Measurements from ENCODE around the gene FTH1.
A peak's percentile ranks its signal among the peaks of the same experiment; 100 is the strongest.

FTH1 gene

GRCh38 chr11:61947486-61948210 is 19.8 kb downstream of the FTH1 start:
- DNase-seq: peak; percentile 91

DNA sequence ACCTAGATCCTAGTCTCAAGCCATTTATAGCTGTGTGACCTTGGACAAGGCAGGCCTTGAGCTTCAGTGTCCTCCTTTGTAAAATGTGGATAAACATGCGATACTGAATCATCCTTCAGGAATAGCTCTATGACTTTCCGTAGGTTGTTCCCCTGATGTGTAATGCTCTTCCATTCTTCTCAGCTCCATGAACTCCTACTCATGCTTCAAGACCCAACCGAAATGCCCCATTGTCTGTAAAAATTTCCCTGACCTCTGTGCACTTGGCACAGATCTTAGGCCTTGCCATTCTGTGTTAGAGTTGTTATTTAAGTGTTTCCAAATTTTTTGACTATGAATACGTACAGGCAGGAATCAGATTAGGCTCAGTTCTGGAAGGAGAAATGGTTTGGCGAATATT is 20.5 kb downstream of the FTH1 start:
- no peak for DNase-seq

DNA sequence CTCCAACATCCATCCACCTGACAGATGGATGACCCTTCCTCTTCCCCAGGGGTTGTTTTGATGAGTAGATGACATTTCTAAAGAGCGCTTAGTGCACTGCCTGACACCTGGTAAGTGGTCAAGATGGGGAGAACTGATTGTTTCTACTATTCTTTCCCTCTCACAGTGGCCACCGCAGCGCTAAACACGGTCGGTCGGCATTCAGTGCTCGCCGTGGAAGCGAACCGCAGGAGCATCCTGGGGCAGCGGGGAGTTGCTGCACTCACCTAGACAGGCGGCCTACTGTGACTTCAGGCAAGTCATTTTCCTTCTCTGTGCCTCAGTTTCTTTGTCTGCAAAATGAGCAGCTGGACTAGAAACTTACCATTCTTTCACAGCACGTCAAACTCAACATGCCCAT is 22.2 kb downstream of the FTH1 start:
- DNase-seq: no peak

- DNase-seq: no peak
These were observed 27.0 kb downstream of the FTH1 start for GRCh38 chr11:61940466-61940865.

- DNase-seq: no peak
These were observed 31.6 kb downstream of the FTH1 start for GRCh38 chr11:61935861-61936260.

- no peak for DNase-seq
These were observed 36.5 kb downstream of the FTH1 start for GRCh38 chr11:61930933-61931332.

GRCh38 chr11:61928606-61929005 is 38.8 kb downstream of the FTH1 start:
- DNase-seq: no peak

- no peak for DNase-seq
These were observed 39.9 kb downstream of the FTH1 start for GRCh38 chr11:61927501-61927900.

- DNase-seq: no peak
These were observed 41.2 kb downstream of the FTH1 start for GRCh38 chr11:61926235-61926634.

DNA sequence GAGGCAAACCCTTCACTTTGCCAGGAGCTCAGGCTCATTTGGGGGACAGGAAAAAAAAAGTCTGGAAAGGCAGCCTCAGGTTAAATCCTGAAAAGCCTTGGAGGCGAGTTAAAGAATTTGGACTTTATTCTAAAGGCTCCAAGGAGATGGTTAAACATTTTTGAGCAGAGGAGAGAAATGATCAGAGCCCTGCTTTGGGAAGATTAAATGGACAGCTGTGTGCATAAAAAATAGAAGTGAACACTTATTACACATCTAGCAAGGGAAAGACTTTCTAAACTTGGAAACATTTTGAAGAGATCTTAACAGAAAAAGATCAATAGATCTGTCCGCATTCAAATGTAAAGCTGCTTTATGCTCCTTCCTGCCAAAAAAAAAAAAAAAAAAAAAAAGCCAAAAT is 41.7 kb downstream of the FTH1 start:
- no peak for DNase-seq

DNA sequence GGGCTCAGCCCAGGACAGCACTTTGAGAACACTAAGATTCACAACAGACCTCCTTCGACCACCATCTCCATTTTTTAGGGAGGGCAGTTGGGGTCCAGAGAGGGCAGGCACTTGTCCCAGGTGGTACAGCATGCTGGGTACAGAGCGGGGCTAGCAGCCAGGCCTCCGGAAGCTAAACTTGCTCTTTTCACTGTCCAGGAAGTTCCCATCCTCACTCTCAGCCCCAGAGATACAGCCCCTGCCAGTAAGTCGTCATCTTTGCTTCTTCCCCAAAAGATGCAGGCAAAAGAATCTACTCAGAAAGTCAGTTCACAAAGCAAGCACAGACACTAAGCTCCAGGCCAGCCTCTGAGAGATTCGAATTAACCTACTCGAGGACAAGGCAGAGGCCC is 43.4 kb downstream of the FTH1 start:
- DNase-seq: no peak

GRCh38 chr11:61923166-61924063 is 44.0 kb downstream of the FTH1 start:
- peak; percentile 91 for DNase-seq

DNA sequence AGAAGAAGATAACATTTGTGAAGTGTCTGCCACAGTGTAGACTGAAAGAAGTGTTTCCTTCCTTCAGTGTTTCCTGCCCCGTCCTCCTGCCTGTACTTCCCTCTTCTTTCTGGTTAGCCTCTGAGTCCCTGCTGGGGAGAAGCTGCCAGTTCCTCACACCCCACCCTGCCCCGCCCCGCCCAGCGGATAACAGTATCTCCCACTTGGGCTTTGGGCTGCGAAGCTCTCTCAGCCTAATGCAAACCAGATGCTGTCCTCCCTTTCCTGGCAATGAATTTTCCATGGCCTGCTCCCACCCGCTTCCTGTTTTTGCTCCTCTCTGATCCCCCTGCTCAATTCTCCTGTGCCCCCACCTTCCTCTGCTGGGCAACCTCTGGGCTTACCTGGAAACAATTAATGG is 44.9 kb downstream of the FTH1 start:
- peak; percentile 82 for DNase-seq

- no peak for DNase-seq
These were observed 46.0 kb downstream of the FTH1 start for GRCh38 chr11:61921446-61921845.

- peak; percentile 94 for DNase-seq
These were observed 47.5 kb downstream of the FTH1 start for GRCh38 chr11:61919705-61920631.

DNA sequence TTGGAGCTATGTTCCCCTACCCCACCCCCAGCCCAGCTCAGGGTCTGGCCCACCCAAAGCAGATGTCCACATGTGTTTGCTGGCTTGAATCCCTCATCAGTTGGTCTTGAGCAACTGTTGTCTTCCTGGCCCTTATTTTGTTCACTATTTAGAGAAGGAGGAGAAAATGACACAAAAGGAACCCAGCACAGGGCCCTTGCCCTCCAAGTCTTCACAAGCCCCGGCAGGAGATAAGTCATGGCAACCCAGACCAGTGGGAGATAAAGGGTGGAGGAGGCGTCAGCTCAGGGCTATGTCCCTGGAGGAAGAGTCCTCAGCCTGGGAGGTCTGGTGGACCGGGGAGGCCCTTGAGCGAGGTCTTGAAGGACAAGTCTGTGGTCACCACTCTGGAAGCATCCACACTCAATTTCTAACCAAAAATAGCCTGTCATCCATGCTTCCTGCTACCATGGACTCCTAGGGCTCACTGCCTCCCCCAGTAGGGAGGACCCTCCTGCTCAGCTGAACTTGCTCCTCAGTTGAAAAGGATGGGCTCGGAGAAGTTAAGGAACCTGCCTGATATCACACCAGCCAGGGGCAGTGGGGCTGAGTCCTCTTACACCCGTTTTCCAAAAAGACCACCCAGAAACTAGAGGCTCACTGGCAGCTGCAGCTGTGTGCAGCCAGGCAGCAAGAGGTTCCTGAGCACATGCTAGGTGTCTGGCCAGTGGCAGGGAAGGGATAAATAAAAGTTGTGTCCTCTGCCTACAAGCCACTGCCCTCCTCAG is 48.3 kb downstream of the FTH1 start:
- peak; percentile 72 for DNase-seq

GRCh38 chr11:61918251-61918937 is 49.0 kb downstream of the FTH1 start:
- no peak for DNase-seq

DNA sequence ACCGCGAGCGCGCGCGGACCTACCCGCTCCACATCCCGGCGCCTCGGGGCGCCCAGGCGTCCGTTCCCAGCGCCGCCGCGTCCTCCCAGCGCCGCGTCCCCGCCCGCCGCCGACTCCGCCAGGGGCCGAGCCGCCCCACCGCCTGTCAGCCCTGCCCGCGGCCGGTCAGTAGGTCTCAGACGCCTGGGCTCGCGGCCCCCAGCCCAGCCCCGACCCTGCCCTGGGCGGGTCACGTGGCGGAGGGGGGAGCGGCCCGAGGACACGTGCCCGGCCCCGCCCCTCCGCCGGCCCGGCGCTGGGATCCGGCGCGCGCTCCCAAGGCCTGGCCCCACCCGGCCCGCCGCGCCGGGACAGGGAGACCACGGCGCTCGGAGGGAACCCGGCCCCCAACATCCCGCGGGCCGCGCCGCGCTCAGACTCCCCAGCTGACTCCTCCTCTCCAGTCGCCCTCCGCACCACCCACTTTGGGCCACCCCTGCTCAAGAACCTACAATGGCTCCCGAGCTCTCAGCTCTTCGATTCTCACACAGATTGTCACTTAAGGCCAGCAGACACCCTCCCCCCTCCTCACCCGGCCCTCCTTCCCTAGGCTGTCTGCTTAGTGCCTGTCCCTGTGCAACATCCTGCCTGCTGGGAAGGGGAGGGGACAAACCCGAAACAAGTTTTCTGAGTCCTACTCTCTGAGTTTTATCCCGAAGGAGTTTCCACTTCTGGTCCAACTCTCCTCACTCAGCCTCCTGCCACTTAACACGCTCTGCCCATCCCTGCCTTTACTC is 49.9 kb downstream of the FTH1 start, which contains the start of gene RAB3IL1:
Gene RAB3IL1, minus strand, starts transcription at position 233 of the 776 bp plus-strand sequence. Its CDS starts 199 bp downstream, at position 34.
- DNase-seq: peak; percentile 53

- no peak for DNase-seq
These were observed 50.6 kb downstream of the FTH1 start for GRCh38 chr11:61916737-61917333.

DNA sequence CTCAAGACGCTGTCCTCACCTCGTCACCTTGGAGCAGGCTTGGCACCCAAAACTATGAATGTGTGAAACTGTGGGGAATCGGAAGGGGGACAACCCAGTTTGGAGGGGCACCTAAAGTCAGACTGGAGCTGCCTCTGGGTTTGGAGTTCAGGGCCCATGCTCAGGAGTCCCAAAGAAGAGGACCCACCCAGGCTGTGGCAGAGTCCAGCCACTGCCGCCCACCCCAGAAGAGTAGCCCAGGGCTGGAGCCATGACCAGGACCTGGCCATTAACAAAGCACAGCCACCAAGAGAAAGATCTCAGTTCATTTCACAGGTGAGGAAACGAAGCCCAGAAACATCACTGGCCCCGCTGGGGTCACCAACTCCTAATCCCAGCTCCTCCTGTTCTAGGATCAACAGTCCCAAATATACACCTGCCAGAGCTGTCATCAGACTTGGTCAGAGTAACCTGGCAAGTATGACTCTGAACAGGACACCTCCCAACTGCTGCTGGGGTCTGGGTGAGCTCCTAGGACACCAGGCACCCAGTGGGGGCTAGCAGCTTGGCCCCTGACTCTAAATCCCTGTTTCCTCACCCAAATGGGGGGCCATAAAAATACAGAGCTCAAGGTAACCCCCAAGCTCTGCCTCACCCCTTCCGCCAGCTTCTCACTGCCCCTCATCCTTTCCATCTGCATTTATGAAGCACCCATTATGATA is 52.8 kb downstream of the FTH1 start:
- DNase-seq: no peak
